Endothelial cell of umbilical vein (primary cell): ENCODE data around the gene PDCD6IP. TPM values are rescaled to one million over a fixed set of nuclear protein-coding genes. Genes with fewer than 3 reads are reported as not detected.

ENCODE experiments used
- BruUV-seq: library from RNA; stranded (reverse); fragments of 400-500 nt; replicated peaks from 2 replicates; lab custom pipeline; 2021; lab: Mats Ljungman, UMichigan
- CTCF ChIA-PET: fragments of 300-600, 350-600 bp; sonication (Branson Sonifier 250); formaldehyde crosslinking; loops from one replicate; lab custom pipeline; 2021; ENCODE audit warnings: antibody characterized with exemption, inconsistent platforms; lab: Charles Lee
- POLR2A ChIA-PET: fragments of 300-600, 350-600 bp; sonication (Branson Sonifier 250); formaldehyde crosslinking; loops from one replicate; lab custom pipeline; 2021; ENCODE audit warnings: antibody characterized with exemption, inconsistent platforms; lab: Charles Lee
- DNase-seq: peaks from one replicate; pipeline ENCODE4 v3.0.0-alpha.2; 2011; ENCODE audit warnings: low read depth, low spot score
- FAIRE-seq: peaks from 2 replicates; lab custom pipeline; 2011; peaks lifted over from hg19 to GRCh38; lab: Jason Lieb, UNC
- H2AFZ ChIP-seq: 2 replicates; pipeline ENCODE4 v1.6.0; 2012; ENCODE audit warnings: low read depth, low read length, control low read depth, inconsistent platforms
- H3K27ac ChIP-seq: 2 replicates; pipeline ENCODE4 v1.5.1; 2011; ENCODE audit warnings: low read depth, mild to moderate bottlenecking, control low read depth, low read length, moderate library complexity; ENCODE audit not compliant: insufficient read depth
- H3K27me3 ChIP-seq, 2 experiments: 2 replicates each; pipeline versions ENCODE4 v1.6.0 to v1.6.1; 2011; ENCODE audit warnings: low read length in 2 of 2, mixed read lengths in 1 of 2; ENCODE audit not compliant: control insufficient read depth in 2 of 2, insufficient read depth in 2 of 2
- H3K36me3 ChIP-seq, 2 experiments: 2 replicates in 1 of 2; 3 replicates in 1 of 2; pipeline ENCODE4 v1.5.1; 2011; ENCODE audit warnings: low read length in 2 of 2, mild to moderate bottlenecking in 1 of 2, moderate library complexity in 1 of 2; ENCODE audit not compliant: control insufficient read depth in 2 of 2, insufficient read depth in 2 of 2; ENCODE audit errors: extremely low read depth in 1 of 2
- H3K4me1 ChIP-seq: 3 replicates; pipeline ENCODE4 v1.5.1; 2011; ENCODE audit warnings: mild to moderate bottlenecking, low read length; ENCODE audit not compliant: control insufficient read depth, insufficient read depth; ENCODE audit errors: extremely low read depth
- H3K4me2 ChIP-seq: 2 replicates; pipeline ENCODE4 v1.6.1; 2011; ENCODE audit warnings: low read length, control low read depth, mixed read lengths; ENCODE audit not compliant: insufficient read depth
- H3K4me3 ChIP-seq, 3 experiments: fragments of 200-600 bp in 1 of 3; sonication (generic), shearing (Covaris generic) in 1 of 3; replicated peaks in 1 of 3; 2 replicates each; pipeline ENCODE4 v1.5.1; 2011 to 2016; ENCODE audit warnings: control low read depth in 3 of 3, low read length in 3 of 3, mild to moderate bottlenecking in 2 of 3, inconsistent platforms in 1 of 3, low read depth in 1 of 3, moderate library complexity in 1 of 3; ENCODE audit not compliant: insufficient read depth in 1 of 3
- H3K79me2 ChIP-seq: 2 replicates; pipeline ENCODE4 v1.6.0; 2012; ENCODE audit warnings: low read length, inconsistent platforms; ENCODE audit not compliant: control insufficient read depth, insufficient read depth
- H3K9ac ChIP-seq: replicated peaks from 2 replicates; pipeline ENCODE3; 2011; ENCODE audit warnings: low read length, control low read depth; ENCODE audit not compliant: insufficient read depth; ENCODE audit errors: extremely low read depth
- H3K9me1 ChIP-seq: replicated peaks from 3 replicates; pipeline ENCODE4 v1.6.0; 2011; ENCODE audit warnings: mild to moderate bottlenecking, low read length; ENCODE audit not compliant: control insufficient read depth, insufficient read depth; ENCODE audit errors: extremely low read depth
- H3K9me3 ChIP-seq: replicated peaks from 2 replicates; pipeline ENCODE4 v1.5.1; 2012; ENCODE audit warnings: low read length, inconsistent platforms; ENCODE audit not compliant: control insufficient read depth, insufficient read depth
- H4K20me1 ChIP-seq: replicated peaks from 2 replicates; pipeline ENCODE3; 2011; ENCODE audit warnings: mild to moderate bottlenecking, low read length; ENCODE audit not compliant: control insufficient read depth, insufficient read depth; ENCODE audit errors: extremely low read depth
- CTCF ChIP-seq, 2 donors: IDR thresholded peaks; 1 replicate in 1 of 2; 2 replicates in 1 of 2; pipeline ENCODE4 v1.5.1; 2011; ENCODE audit warnings: low read length in 2 of 2, mild to moderate bottlenecking in 2 of 2, moderate library complexity in 2 of 2, control low read depth in 1 of 2, inconsistent platforms in 1 of 2, low read depth in 1 of 2; ENCODE audit not compliant: insufficient read depth in 1 of 2; ENCODE audit errors: extremely low read depth in 1 of 2
- EZH2 ChIP-seq: IDR thresholded peaks from 2 replicates; pipeline ENCODE4 v1.6.1; 2012; ENCODE audit warnings: borderline replicate concordance, low read depth, mild to moderate bottlenecking, moderate library complexity, low read length, inconsistent platforms; ENCODE audit not compliant: severe bottlenecking
- GATA2 ChIP-seq: IDR thresholded peaks from 2 replicates; pipeline ENCODE4 v1.7.0; 2011; ENCODE audit warnings: low read depth, mild to moderate bottlenecking, moderate library complexity, mixed read lengths, low read length; ENCODE audit not compliant: insufficient read length, insufficient read depth
- JUN ChIP-seq: IDR thresholded peaks from 2 replicates; pipeline ENCODE4 v1.6.1; 2011; ENCODE audit warnings: borderline replicate concordance, low read depth; ENCODE audit not compliant: insufficient read length, insufficient read depth
- MAX ChIP-seq: IDR thresholded peaks from 2 replicates; pipeline ENCODE4 v1.6.1; 2011; ENCODE audit not compliant: insufficient read depth, insufficient read length
- MYC ChIP-seq: IDR thresholded peaks from one replicate; pipeline ENCODE4 v1.6.1; 2011; ENCODE audit warnings: mild to moderate bottlenecking, low read depth, low read length
- POLR2A ChIP-seq: IDR thresholded peaks from 2 replicates; pipeline ENCODE4 v1.6.1; 2012; ENCODE audit warnings: low read depth, mild to moderate bottlenecking, control low read depth, low read length
- POLR2AphosphoS5 ChIP-seq: IDR thresholded peaks from 2 replicates; pipeline ENCODE4 v1.6.1; 2012; ENCODE audit warnings: low read depth, mild to moderate bottlenecking, control low read depth, low read length, moderate library complexity; ENCODE audit not compliant: insufficient read depth
- dilution Hi-C: fragments of 300-500 bp; cut with MboI; formaldehyde crosslinking; loops from one replicate; pipeline ENCODE4 v1.15.0; 2019; ENCODE audit warnings: low sequenced_read_pairs; ENCODE audit not compliant: extremely low pct_ligation_motif_present
- intact Hi-C: fragments of 100-400 bp; cut with micrococcal nuclease; formaldehyde crosslinking; loops from one replicate; pipeline ENCODE4 v1.10.0; 2022
- polyA plus RNA-seq, 4 experiments: library from polyadenylated mRNA; depleted of rRNA in 3 of 4; stranded (reverse) in 3 of 4; unstranded in 1 of 4; fragments of >200 nt; gene quantifications; 2 replicates each; pipeline versions ENCODE4 v1.2.1 to v1.2.3, GENCODE V29; 2011 to 2012; ENCODE audit warnings: missing spikeins in 1 of 4
- total RNA-seq: library from RNA; stranded (reverse); gene quantifications from 2 replicates; pipeline ENCODE4 v1.2.3, GENCODE V29; 2021

PDCD6IP gene
- total and polyA plus RNA-seq, 2 donors (not counting 3 experiments of a cell fraction or from before 2014, with no cell fraction given), result 106 to 265 TPM

- no peak overlapping the region for H2AFZ ChIP-seq
- no peaks in the 10 kb centered on the region for H3K9me1 ChIP-seq
- H3K4me3 ChIP-seq, result no peak overlapping the region
- H3K9me3 ChIP-seq, result no peaks in the 10 kb centered on the region
- peaks cover 3 to 13% of the 10 kb centered on the region in 2 experiments for H3K36me3 ChIP-seq
- CTCF ChIA-PET, result interaction anchor here (0.8 to 1.6 kb wide), 4 partner anchors 14 to 39 kb away, joined by 3 to 7 read pairs (median 3); no protein-coding TSS in a partner anchor
- H3K27me3 ChIP-seq, result no peaks in the 10 kb centered on the region
- H3K4me2 ChIP-seq, result no peak overlapping the region
- no peak overlapping the region for H3K9ac ChIP-seq
- H4K20me1 ChIP-seq, result peaks cover 6% of the 10 kb centered on the region
- H3K4me1 ChIP-seq, result peaks cover 5% of the 10 kb centered on the region
- intact Hi-C loops (no loop called here), dilution Hi-C loops (no loop called here)
- H3K27ac ChIP-seq, result no peak overlapping the region
- BruUV-seq, result no TSS peak
- no peak for DNase-seq
- POLR2A ChIA-PET, result no interaction called here
- TF ChIP-seq MAX (no peak), POLR2A (no peak), JUN (no peak), EZH2 (no peak), POLR2AphosphoS5 (no peak), MYC (no peak), GATA2 (no peak), CTCF (IDR thresholded peaks at IDR 0.05; ENCODE audit: extremely low read depth in 1 of 2, insufficient read depth in 1 of 2, low read depth in 1 of 2, low read length in 2 of 2) (no peak)
- FAIRE-seq, result no peak
- peaks cover 24% of the 10 kb centered on the region for H3K79me2 ChIP-seq
Measured at GRCh38 chr3:33826206-33826605, 27.8 kb downstream of the PDCD6IP start.
